SK-N-SH (cell line): ENCODE results near the gene SNAPC3. TPM values are rescaled to one million over a fixed set of nuclear protein-coding genes. Genes with fewer than 3 reads are reported as not detected.

ENCODE experiments used
- CTCF ChIA-PET: fragments of 300-600, 350-600 bp; formaldehyde crosslinking; extraction: SDS; loops from one replicate; lab custom pipeline; 2021; lab: Yijun Ruan, JAX
- POLR2A ChIA-PET: fragments of 350-600 bp; sonication (Branson Sonifier 250); formaldehyde crosslinking; extraction: SDS; loops from one replicate; lab custom pipeline; 2020; ENCODE audit warnings: antibody characterized with exemption, inconsistent platforms; lab: Yijun Ruan, JAX
- DNase-seq: peaks from one replicate; pipeline ENCODE4 v3.0.0; 2012
- H2AFZ ChIP-seq: fragments of 200-600 bp; sonication (generic); 2 replicates; pipeline ENCODE4 v1.8.1; 2016; ENCODE audit warnings: antibody characterized with exemption, mild to moderate bottlenecking, low read depth
- H3F3A ChIP-seq: fragments of 200-600 bp; sonication (generic); replicated peaks from 2 replicates; pipeline ENCODE3; 2016; ENCODE audit warnings: antibody characterized with exemption, mild to moderate bottlenecking; ENCODE audit not compliant: insufficient read depth
- H3K27ac ChIP-seq, 2 experiments: fragments of 200-500 bp in 1 of 2; fragments of 200-600 bp in 1 of 2; sonication (Bioruptor generic) in 1 of 2; sonication (generic), shearing (Covaris generic) in 1 of 2; 2 replicates each; pipeline versions ENCODE4 v1.5.1 to v1.6.1; 2014 to 2016; ENCODE audit warnings: low read depth in 2 of 2, inconsistent platforms in 1 of 2, low read length in 1 of 2, mild to moderate bottlenecking in 1 of 2, mixed read lengths in 1 of 2
- H3K27me3 ChIP-seq: fragments of 200-600 bp; sonication (generic), shearing (Covaris generic); 2 replicates; pipeline ENCODE4 v1.6.1; 2016; ENCODE audit warnings: mixed run types; ENCODE audit not compliant: insufficient read depth
- H3K36me3 ChIP-seq, 2 experiments: fragments of 200-500 bp in 1 of 2; fragments of 200-600 bp in 1 of 2; sonication (Bioruptor generic) in 1 of 2; sonication (generic) in 1 of 2; replicated peaks in 1 of 2; 2 replicates each; pipeline versions ENCODE3 to v1.5.1; 2014 to 2016; ENCODE audit warnings: low read length in 1 of 2, mild to moderate bottlenecking in 1 of 2; ENCODE audit not compliant: insufficient read depth in 2 of 2, control insufficient read depth in 1 of 2
- H3K4me1 ChIP-seq, 2 experiments: fragments of 200-500 bp in 1 of 2; fragments of 200-600 bp in 1 of 2; sonication (Bioruptor generic) in 1 of 2; sonication (generic), shearing (Covaris generic) in 1 of 2; 2 replicates each; pipeline versions ENCODE4 v1.5.1 to v1.6.1; 2014 to 2016; ENCODE audit warnings: low read depth in 1 of 2, low read length in 1 of 2, mixed run types in 1 of 2; ENCODE audit not compliant: insufficient read depth in 2 of 2, control insufficient read depth in 1 of 2
- H3K4me2 ChIP-seq: fragments of 200-600 bp; sonication (generic), shearing (Covaris generic); 2 replicates; pipeline ENCODE4 v1.6.1; 2017; ENCODE audit warnings: mixed run types
- H3K4me3 ChIP-seq, 2 experiments: fragments of 200-500 bp in 1 of 2; fragments of 200-600 bp in 1 of 2; sonication (Bioruptor generic) in 1 of 2; sonication (generic), shearing (Covaris generic) in 1 of 2; 2 replicates each; pipeline versions ENCODE4 v1.5.1 to v1.8.1; 2014 to 2016; ENCODE audit warnings: low read depth in 2 of 2, inconsistent platforms in 1 of 2, low read length in 1 of 2, mild to moderate bottlenecking in 1 of 2, mixed read lengths in 1 of 2, moderate library complexity in 1 of 2
- H3K79me2 ChIP-seq: fragments of 200-600 bp; sonication (generic); 2 replicates; pipeline ENCODE4 v1.8.1; 2017; ENCODE audit warnings: mild to moderate bottlenecking; ENCODE audit not compliant: insufficient read depth
- H3K9ac ChIP-seq: fragments of 200-600 bp; sonication (generic); 2 replicates; pipeline ENCODE4 v1.6.1; 2017; ENCODE audit warnings: mixed run types
- H3K9me2 ChIP-seq: fragments of 200-600 bp; sonication (generic); 2 replicates; pipeline ENCODE4 v1.6.1; 2017; ENCODE audit warnings: mixed run types
- H3K9me3 ChIP-seq: fragments of 200-600 bp; sonication (generic); 2 replicates; pipeline ENCODE4 v1.6.1; 2017; ENCODE audit warnings: mixed run types, mild to moderate bottlenecking, moderate library complexity
- H4K20me1 ChIP-seq: fragments of 200-600 bp; sonication (generic); 2 replicates; pipeline ENCODE4 v1.6.1; 2017; ENCODE audit warnings: mild to moderate bottlenecking, mixed run types; ENCODE audit not compliant: insufficient read depth
- CHD2 ChIP-seq: fragments of 150-350 bp; IDR thresholded peaks from 2 replicates; pipeline ENCODE4 v1.6.1; 2018; ENCODE audit warnings: low read length; ENCODE audit not compliant: partially characterized antibody
- EP300 ChIP-seq, 2 experiments: IDR thresholded peaks; 2 replicates each; pipeline versions ENCODE4 v1.4.0 to v1.6.1; 2012; ENCODE audit warnings: borderline replicate concordance in 1 of 2, low read depth in 1 of 2, low read length in 1 of 2
- EZH2phosphoT487 ChIP-seq: fragments of 200-600 bp; sonication (generic); IDR thresholded peaks from 2 replicates; pipeline ENCODE4 v1.6.1; 2017; ENCODE audit warnings: low read depth, mixed run types, mild to moderate bottlenecking, antibody characterized with exemption, moderate library complexity, borderline replicate concordance
- FOXJ3 ChIP-seq: sonication (generic); formaldehyde crosslinking; IDR thresholded peaks from 2 replicates; pipeline ENCODE4 v1.5.1; 2020; ENCODE audit warnings: mild to moderate bottlenecking, missing genetic modification reagents
- FOXM1 ChIP-seq: IDR thresholded peaks from 2 replicates; pipeline ENCODE4 v1.4.0; 2012; ENCODE audit warnings: low read depth, mild to moderate bottlenecking
- GATA2 ChIP-seq: sonication (generic); formaldehyde crosslinking; IDR thresholded peaks from 2 replicates; pipeline ENCODE4 v1.5.0; 2020; ENCODE audit warnings: mild to moderate bottlenecking, missing genetic modification reagents
- JUND ChIP-seq: IDR thresholded peaks from 2 replicates; pipeline ENCODE4 v1.4.0; 2012
- MEF2A ChIP-seq: IDR thresholded peaks from 2 replicates; pipeline ENCODE4 v1.4.0; 2012; ENCODE audit warnings: low read depth, borderline replicate concordance
- NRF1 ChIP-seq: IDR thresholded peaks from 2 replicates; pipeline ENCODE4 v1.6.1; 2012; ENCODE audit warnings: low read depth, mild to moderate bottlenecking, low read length
- SIN3A ChIP-seq: IDR thresholded peaks from 2 replicates; pipeline ENCODE4 v1.6.1; 2012; ENCODE audit warnings: low read depth, mild to moderate bottlenecking, low read length, moderate library complexity, borderline replicate concordance
- SMC3 ChIP-seq: IDR thresholded peaks from 2 replicates; pipeline ENCODE4 v1.6.1; 2012; ENCODE audit warnings: low read depth, low read length, improper control_type of control experiment
- TCF12 ChIP-seq: IDR thresholded peaks from 2 replicates; pipeline ENCODE4 v1.4.0; 2012
- YY1 ChIP-seq: IDR thresholded peaks from 2 replicates; pipeline ENCODE4 v1.4.0; 2012; ENCODE audit warnings: low read depth, mild to moderate bottlenecking
- WGBS: methylation state at CpG from one replicate; pipeline ENCODE4 v1.1.6; 2017; ENCODE audit warnings: low lambda C conversion rate; 5-methylcytosine and 5-hydroxymethylcytosine counted together
- polyA plus RNA-seq, 3 experiments: library from polyadenylated mRNA; depleted of rRNA; stranded (reverse); fragments of >200 nt; gene quantifications; 2 replicates each; pipeline ENCODE4 v1.2.3, GENCODE V29; 2012
- TF ChIP-seq, protein P1 (sequence below): fragments of 200-600 bp; sonication (generic); IDR thresholded peaks from 2 replicates; pipeline ENCODE4 v1.6.1; 2017; ENCODE audit warnings: antibody characterized with exemption, mild to moderate bottlenecking, moderate library complexity
- TF ChIP-seq, protein P2 (sequence below): IDR thresholded peaks from 2 replicates; pipeline ENCODE4; 2012
- TF ChIP-seq, protein P3 (sequence below): IDR thresholded peaks from 2 replicates; pipeline ENCODE4 v1.4.0; 2012; ENCODE audit warnings: low read depth, borderline replicate concordance
- TF ChIP-seq, protein P4 (sequence below): IDR thresholded peaks from 2 replicates; pipeline ENCODE4 v1.4.0; 2012; ENCODE audit warnings: low read depth

Gene SNAPC3
- polyA plus RNA-seq, 1 of the 3 experiments (the other 2 are of a cell fraction): 20.6 TPM

DNA sequence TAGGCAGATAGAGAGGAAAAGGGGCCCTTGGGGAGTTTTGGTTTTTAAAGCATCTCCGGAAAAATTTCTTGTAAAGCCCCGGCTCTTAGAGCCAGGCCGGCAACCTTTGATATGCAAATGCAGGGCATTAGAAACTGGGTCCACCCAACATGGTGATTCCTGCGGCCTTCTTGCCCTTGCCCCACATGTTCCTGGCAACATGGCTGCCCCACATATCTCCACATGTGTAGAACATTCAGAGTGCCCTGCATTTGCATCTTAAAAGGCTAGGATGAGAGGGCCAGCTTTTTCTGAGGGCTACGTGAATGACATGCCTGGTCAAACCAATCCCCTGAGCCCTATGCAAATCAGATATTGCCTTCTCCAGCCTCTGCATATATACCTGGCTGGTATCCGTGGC is 5.0 kb upstream of the SNAPC3 start:
- Histone ChIP-seq H3K4me1 (peaks cover 0 to 4% of the 10 kb centered on the region in 2 experiments; a peak in 2 of 4 replicates), H3K4me3 (no peak overlapping the region), H4K20me1 (no peaks in the 10 kb centered on the region), H3K4me2 (no peak overlapping the region), H3K36me3 (no peaks in the 10 kb centered on the region), H3K9me2 (no peaks in the 10 kb centered on the region), H3K79me2 (no peaks in the 10 kb centered on the region), H3K27ac (no peak overlapping the region), H3K27me3 (no peaks in the 10 kb centered on the region), H2AFZ (no peak overlapping the region), H3K9me3 (no peaks in the 10 kb centered on the region), H3F3A (no peaks in the 10 kb centered on the region), H3K9ac (no peak overlapping the region)
- DNase-seq: no peak
- POLR2A ChIA-PET: no interaction called here
- CTCF ChIA-PET: interaction anchor here (1.7 kb wide), 1 partner anchor 140 kb away, joined by 4 read pairs; no protein-coding TSS in a partner anchor
- 82% methylated on average over 6 of the region's 6 CpGs for WGBS
- no peak for TF ChIP-seq MEF2A
- TF ChIP-seq, protein P1, sequence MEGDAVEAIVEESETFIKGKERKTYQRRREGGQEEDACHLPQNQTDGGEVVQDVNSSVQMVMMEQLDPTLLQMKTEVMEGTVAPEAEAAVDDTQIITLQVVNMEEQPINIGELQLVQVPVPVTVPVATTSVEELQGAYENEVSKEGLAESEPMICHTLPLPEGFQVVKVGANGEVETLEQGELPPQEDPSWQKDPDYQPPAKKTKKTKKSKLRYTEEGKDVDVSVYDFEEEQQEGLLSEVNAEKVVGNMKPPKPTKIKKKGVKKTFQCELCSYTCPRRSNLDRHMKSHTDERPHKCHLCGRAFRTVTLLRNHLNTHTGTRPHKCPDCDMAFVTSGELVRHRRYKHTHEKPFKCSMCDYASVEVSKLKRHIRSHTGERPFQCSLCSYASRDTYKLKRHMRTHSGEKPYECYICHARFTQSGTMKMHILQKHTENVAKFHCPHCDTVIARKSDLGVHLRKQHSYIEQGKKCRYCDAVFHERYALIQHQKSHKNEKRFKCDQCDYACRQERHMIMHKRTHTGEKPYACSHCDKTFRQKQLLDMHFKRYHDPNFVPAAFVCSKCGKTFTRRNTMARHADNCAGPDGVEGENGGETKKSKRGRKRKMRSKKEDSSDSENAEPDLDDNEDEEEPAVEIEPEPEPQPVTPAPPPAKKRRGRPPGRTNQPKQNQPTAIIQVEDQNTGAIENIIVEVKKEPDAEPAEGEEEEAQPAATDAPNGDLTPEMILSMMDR: no peak

DNA sequence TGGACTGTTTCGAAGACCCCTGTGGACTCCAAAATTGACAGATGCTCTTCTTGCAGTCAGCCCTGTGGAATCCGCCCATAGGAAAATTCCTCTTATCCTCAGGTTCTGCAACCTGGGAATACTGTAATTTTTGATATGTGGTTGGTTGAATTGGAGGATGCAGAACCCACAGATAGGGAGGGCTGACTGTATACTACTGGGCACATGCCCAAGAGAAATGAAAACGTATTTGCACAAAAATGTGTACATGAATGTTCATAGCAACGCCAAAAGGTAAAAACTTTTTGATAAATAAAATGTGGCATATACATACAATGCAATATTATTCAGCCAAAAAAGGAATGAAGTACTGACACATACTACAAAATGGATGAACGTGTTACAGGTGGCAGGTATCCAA is 1.9 kb upstream of the SNAPC3 start:
- Histone ChIP-seq H3K27me3 (no peaks in the 10 kb centered on the region), H3K4me3 (no peak overlapping the region), H4K20me1 (no peaks in the 10 kb centered on the region; the same call in 1 of the 2 replicates), H3K9me2 (no peaks in the 10 kb centered on the region), H3K79me2 (peaks cover 31% of the 10 kb centered on the region), H3K36me3 (peaks cover 7 to 13% of the 10 kb centered on the region in 2 experiments), H3K4me2 (no peak overlapping the region), H3K27ac (no peak overlapping the region), H3K4me1 (peaks cover 0 to 6% of the 10 kb centered on the region in 2 experiments; a peak in 2 of 4 replicates), H3F3A (no peaks in the 10 kb centered on the region), H2AFZ (no peak overlapping the region), H3K9ac (no peak overlapping the region), H3K9me3 (no peaks in the 10 kb centered on the region)
- WGBS: 89% methylated on average over 5 of the region's 5 CpGs
- TF ChIP-seq, protein P2, sequence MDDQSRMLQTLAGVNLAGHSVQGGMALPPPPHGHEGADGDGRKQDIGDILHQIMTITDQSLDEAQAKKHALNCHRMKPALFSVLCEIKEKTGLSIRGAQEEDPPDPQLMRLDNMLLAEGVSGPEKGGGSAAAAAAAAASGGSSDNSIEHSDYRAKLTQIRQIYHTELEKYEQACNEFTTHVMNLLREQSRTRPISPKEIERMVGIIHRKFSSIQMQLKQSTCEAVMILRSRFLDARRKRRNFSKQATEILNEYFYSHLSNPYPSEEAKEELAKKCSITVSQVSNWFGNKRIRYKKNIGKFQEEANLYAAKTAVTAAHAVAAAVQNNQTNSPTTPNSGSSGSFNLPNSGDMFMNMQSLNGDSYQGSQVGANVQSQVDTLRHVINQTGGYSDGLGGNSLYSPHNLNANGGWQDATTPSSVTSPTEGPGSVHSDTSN: no peak
- TF ChIP-seq CHD2 (no peak), SMC3 (no peak), JUND (no peak), GATA2 (CRISPR knock-in tag) (no peak), NRF1 (no peak), SIN3A (no peak), EZH2phosphoT487 (no peak), FOXJ3 (CRISPR knock-in tag) (no peak), EP300 (IDR thresholded peaks at IDR 0.05; ENCODE audit: borderline replicate concordance in 1 of 2, low read depth in 1 of 2, low read length in 1 of 2) (no peak), YY1 (no peak), TCF12 (no peak), FOXM1 (no peak)
- TF ChIP-seq, protein P3, sequence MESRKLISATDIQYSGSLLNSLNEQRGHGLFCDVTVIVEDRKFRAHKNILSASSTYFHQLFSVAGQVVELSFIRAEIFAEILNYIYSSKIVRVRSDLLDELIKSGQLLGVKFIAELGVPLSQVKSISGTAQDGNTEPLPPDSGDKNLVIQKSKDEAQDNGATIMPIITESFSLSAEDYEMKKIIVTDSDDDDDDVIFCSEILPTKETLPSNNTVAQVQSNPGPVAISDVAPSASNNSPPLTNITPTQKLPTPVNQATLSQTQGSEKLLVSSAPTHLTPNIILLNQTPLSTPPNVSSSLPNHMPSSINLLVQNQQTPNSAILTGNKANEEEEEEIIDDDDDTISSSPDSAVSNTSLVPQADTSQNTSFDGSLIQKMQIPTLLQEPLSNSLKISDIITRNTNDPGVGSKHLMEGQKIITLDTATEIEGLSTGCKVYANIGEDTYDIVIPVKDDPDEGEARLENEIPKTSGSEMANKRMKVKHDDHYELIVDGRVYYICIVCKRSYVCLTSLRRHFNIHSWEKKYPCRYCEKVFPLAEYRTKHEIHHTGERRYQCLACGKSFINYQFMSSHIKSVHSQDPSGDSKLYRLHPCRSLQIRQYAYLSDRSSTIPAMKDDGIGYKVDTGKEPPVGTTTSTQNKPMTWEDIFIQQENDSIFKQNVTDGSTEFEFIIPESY: no peak
- TF ChIP-seq, protein P4, sequence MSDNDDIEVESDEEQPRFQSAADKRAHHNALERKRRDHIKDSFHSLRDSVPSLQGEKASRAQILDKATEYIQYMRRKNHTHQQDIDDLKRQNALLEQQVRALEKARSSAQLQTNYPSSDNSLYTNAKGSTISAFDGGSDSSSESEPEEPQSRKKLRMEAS: no peak
- TF ChIP-seq, protein P1: no peak
- ChIA-PET POLR2A (no interaction called here), CTCF (no interaction called here)
- DNase-seq: no peak
